A549 (cell line): ENCODE measurements around the gene SLC22A7. TPM values are rescaled to one million over a fixed set of nuclear protein-coding genes. Genes with fewer than 3 reads are reported as not detected.

Experiments
- ATAC-seq, 2 experiments: fragments of 200-7000 bp in 1 of 2; fragments of >200 bp in 1 of 2; cut with Nextera tagmentation in 1 of 2; cut with Tn5 transposase in 1 of 2; 3 replicates each; pipeline versions ENCODE4 v1.8.0 to v1.9.1; 2018 to 2020; ENCODE audit warnings: mild to moderate bottlenecking in 1 of 2, moderate library complexity in 1 of 2
- CTCF ChIA-PET: fragments of 300-600 bp; sonication (Branson Sonifier 250); formaldehyde crosslinking; extraction: SDS; loops from one replicate; lab custom pipeline; 2021; ENCODE audit warnings: antibody characterized with exemption, inconsistent platforms; lab: Yijun Ruan, JAX
- POLR2A ChIA-PET: fragments of 350-600 bp; formaldehyde crosslinking; extraction: SDS; loops from one replicate; lab custom pipeline; 2021; ENCODE audit warnings: antibody characterized with exemption, inconsistent platforms; lab: Yijun Ruan, JAX
- DNase-seq, 2 experiments: peaks; one replicate each; pipeline versions ENCODE4 v3.0.0 to v3.0.0-alpha.2; 2011 to 2016; ENCODE audit warnings: low read depth in 1 of 2, low spot score in 1 of 2
- FAIRE-seq: peaks from 2 replicates; lab custom pipeline; 2011; peaks lifted over from hg19 to GRCh38; lab: Jason Lieb, UNC
- H3K27ac ChIP-seq, 2 experiments: fragments of >200 bp; sonication (Bioruptor Twin); formaldehyde crosslinking; 3 replicates each; pipeline ENCODE4 v1.5.1; 2016 to 2017
- H3K4me1 ChIP-seq: fragments of >200 bp; sonication (Bioruptor Twin); formaldehyde crosslinking; 3 replicates; pipeline ENCODE4 v1.6.1; 2016
- H3K4me2 ChIP-seq: fragments of >200 bp; sonication (Bioruptor Twin); formaldehyde crosslinking; 3 replicates; pipeline ENCODE4 v1.6.1; 2016
- H3K4me3 ChIP-seq: fragments of >200 bp; sonication (Bioruptor Twin); formaldehyde crosslinking; 3 replicates; pipeline ENCODE4 v1.5.1; 2016
- H3K9me3 ChIP-seq: fragments of >200 bp; sonication (Bioruptor Twin); formaldehyde crosslinking; 3 replicates; pipeline ENCODE4 v1.6.1; 2016
- BCL3 ChIP-seq: fragments of >200 bp; sonication (Bioruptor Twin); formaldehyde crosslinking; IDR thresholded peaks from 3 replicates; pipeline ENCODE4 v1.6.1; 2016
- CBX8 ChIP-seq: fragments of 200-600 bp; sonication (generic); IDR thresholded peaks from 2 replicates; pipeline ENCODE4 v1.6.1; 2016
- CHD2 ChIP-seq: fragments of 150-350 bp; IDR thresholded peaks from 2 replicates; pipeline ENCODE4 v1.6.1; 2014; ENCODE audit warnings: low read length; ENCODE audit not compliant: partially characterized antibody
- CTCF ChIP-seq: fragments of >200 bp; sonication (Bioruptor Twin); formaldehyde crosslinking; IDR thresholded peaks from 3 replicates; pipeline ENCODE4 v1.5.1; 2016
- EHF ChIP-seq: fragments of 250-450 bp; sonication (Bioruptor Pico); IDR thresholded peaks from 2 replicates; pipeline ENCODE4 v1.5.0; 2020; ENCODE audit warnings: mild to moderate bottlenecking
- EHMT2 ChIP-seq: fragments of 200-600 bp; sonication (generic); IDR thresholded peaks from 2 replicates; pipeline ENCODE4 v1.6.1; 2016; ENCODE audit warnings: antibody characterized with exemption, low read depth, mild to moderate bottlenecking, moderate library complexity
- EP300 ChIP-seq, 2 experiments: fragments of >200 bp; sonication (Bioruptor Twin); formaldehyde crosslinking; IDR thresholded peaks; 2 replicates in 1 of 2; 3 replicates in 1 of 2; pipeline ENCODE4 v1.6.1; 2016 to 2017
- ESRRA ChIP-seq: fragments of 150-350 bp; IDR thresholded peaks from 2 replicates; pipeline ENCODE4 v1.6.1; 2014; ENCODE audit warnings: mild to moderate bottlenecking, low read length, borderline replicate concordance
- FOSL2 ChIP-seq, 2 experiments: fragments of 450-650 bp in 1 of 2; fragments of >200 bp in 1 of 2; sonication (Bioruptor Twin) in 1 of 2; formaldehyde crosslinking; IDR thresholded peaks; 2 replicates each; pipeline versions ENCODE4 v1.5.0 to v1.6.1; 2016 to 2020; ENCODE audit warnings: mild to moderate bottlenecking in 1 of 2, moderate library complexity in 1 of 2
- HDAC2 ChIP-seq: fragments of 200-600 bp; sonication (generic); IDR thresholded peaks from 2 replicates; pipeline ENCODE4 v1.6.1; 2016
- HES2 ChIP-seq: fragments of >200 bp; sonication (Bioruptor Twin); formaldehyde crosslinking; IDR thresholded peaks from 2 replicates; pipeline ENCODE4 v1.6.1; 2016
- JUNB ChIP-seq: fragments of >200 bp; sonication (Bioruptor Twin); formaldehyde crosslinking; IDR thresholded peaks from 2 replicates; pipeline ENCODE4 v1.6.1; 2016
- KDM1A ChIP-seq: fragments of 200-600 bp; sonication (generic); IDR thresholded peaks from 2 replicates; pipeline ENCODE4 v1.6.1; 2016; ENCODE audit warnings: low read depth, mild to moderate bottlenecking
- MAFK ChIP-seq: fragments of 450-650 bp; IDR thresholded peaks from 2 replicates; pipeline ENCODE4 v1.6.1; 2014; ENCODE audit not compliant: partially characterized antibody
- MAX ChIP-seq: IDR thresholded peaks from 2 replicates; pipeline ENCODE4 v1.6.1; 2012
- MYC ChIP-seq: IDR thresholded peaks from 2 replicates; pipeline ENCODE4 v1.6.1; 2012; ENCODE audit warnings: mild to moderate bottlenecking, inconsistent platforms, low read length, improper control_type of control experiment, borderline replicate concordance
- NFE2L2 ChIP-seq: fragments of 150-350 bp; conservative IDR thresholded peaks from 2 replicates; pipeline ENCODE4 v1.6.1; 2014; ENCODE audit warnings: low read length
- NPAS2 ChIP-seq: fragments of 250-450 bp; sonication (Bioruptor Pico); IDR thresholded peaks from 2 replicates; pipeline ENCODE4 v1.8.0; 2022; ENCODE audit warnings: mild to moderate bottlenecking, moderate library complexity, borderline replicate concordance
- PBX3 ChIP-seq: IDR thresholded peaks from 2 replicates; pipeline ENCODE4 v1.6.1; 2012
- PHF8 ChIP-seq: fragments of 200-600 bp; sonication (generic); IDR thresholded peaks from 2 replicates; pipeline ENCODE4 v1.6.1; 2016; ENCODE audit warnings: low read depth, mild to moderate bottlenecking, antibody characterized with exemption, moderate library complexity, borderline replicate concordance
- POLR2A ChIP-seq: IDR thresholded peaks from 2 replicates; pipeline ENCODE4 v1.6.1; 2012; ENCODE audit warnings: mild to moderate bottlenecking, low read length
- POLR2AphosphoS2 ChIP-seq: conservative IDR thresholded peaks from 2 replicates; pipeline ENCODE4 v1.6.1; 2012; ENCODE audit warnings: low read length, improper control_type of control experiment, inconsistent platforms
- SMC3 ChIP-seq: fragments of >200 bp; sonication (Bioruptor Twin); formaldehyde crosslinking; IDR thresholded peaks from 3 replicates; pipeline ENCODE4 v1.6.1; 2018; ENCODE audit warnings: inconsistent platforms
- SREBF2 ChIP-seq: fragments of 450-650 bp; IDR thresholded peaks from 2 replicates; pipeline ENCODE4 v1.6.1; 2014; ENCODE audit warnings: mild to moderate bottlenecking, moderate library complexity
- TFCP2L1 ChIP-seq: fragments of 250-450 bp; sonication (Bioruptor Pico); IDR thresholded peaks from 2 replicates; pipeline ENCODE4 v1.5.0; 2021; ENCODE audit warnings: mild to moderate bottlenecking
- TP53 ChIP-seq: fragments of 250-450 bp; sonication (Bioruptor Pico); IDR thresholded peaks from 2 replicates; pipeline ENCODE4 v1.5.0; 2021; ENCODE audit warnings: mild to moderate bottlenecking, moderate library complexity
- WGBS: methylation state at CpG from one replicate; pipeline ENCODE4 v1.1.6; 2017; ENCODE audit errors: missing lambda C conversion rate; 5-methylcytosine and 5-hydroxymethylcytosine counted together
- polyA plus RNA-seq, 4 experiments: library from polyadenylated mRNA; depleted of rRNA in 3 of 4; stranded (reverse); fragments of >200 nt; fragmentation: RNase III in 1 of 4; extraction: RNeasy Plus Mini Kit Qiagen cat#74134 plus additional on column Dnase treatment in 1 of 4; gene quantifications; 2 replicates in 3 of 4; 3 replicates in 1 of 4; pipeline ENCODE4 v1.2.3, GENCODE V29; 2011 to 2017

The SLC22A7 gene
- polyA plus RNA-seq, 2 of the 4 experiments (the other 2 are of a cell fraction): not detected

- no peaks in the 10 kb centered on the region for H3K9me3 ChIP-seq
- WGBS: 44% methylated on average over 2 of the region's 3 CpGs
- H3K4me3 ChIP-seq: no peak overlapping the region
- DNase-seq (no peak), FAIRE-seq (no peak), ATAC-seq (no peak)
- H3K27ac ChIP-seq: no peak overlapping the region
- POLR2A ChIA-PET: no interaction called here
- 0 out of 3 replicates have a peak, but pooled peaks cover 3% of the 10 kb centered on the region for H3K4me1 ChIP-seq
- TF ChIP-seq TFCP2L1 (CRISPR knock-in tag): no peak
- TF ChIP-seq MAFK: no peak
- no peak for TF ChIP-seq TP53 (CRISPR knock-in tag)
- TF ChIP-seq SREBF2: no peak
- no peak for TF ChIP-seq MYC
- no peak for TF ChIP-seq EP300 (IDR thresholded peaks at IDR 0.05)
- no peak for TF ChIP-seq EHF (CRISPR knock-in tag)
- TF ChIP-seq POLR2A: no peak
- no peak for TF ChIP-seq HES2
- no peak for TF ChIP-seq CBX8
- TF ChIP-seq BCL3: no peak
- TF ChIP-seq PBX3: no peak
- TF ChIP-seq ESRRA: no peak
- TF ChIP-seq HDAC2: no peak
- no peak for TF ChIP-seq MAX
- TF ChIP-seq, all 56 proteins: peak for 0
- H3K4me2 ChIP-seq: no peak overlapping the region
- CTCF ChIA-PET: interaction anchor here (1.0 to 2.8 kb wide), 3 partner anchors 12 to 67 kb away, joined by 3 to 18 read pairs (median 4); partner anchors contain the start of genes CRIP3 and DNPH1
Observed at GRCh38 chr6:43295456-43295855, 2.6 kb upstream of the SLC22A7 start.

GRCh38 chr6:43296780-43297497, 1.1 kb upstream of the SLC22A7 start:
- no peak for FAIRE-seq
- ChIA-PET POLR2A (no interaction called here), CTCF (interaction anchor here (0.8 to 2.8 kb wide), 7 partner anchors 9 to 117 kb away, joined by 3 to 18 read pairs (median 3); partner anchors contain the start of genes CRIP3 and DNPH1)
- DNase-seq: no peak
- WGBS: 62% methylated on average over 5 of the region's 5 CpGs
- Histone ChIP-seq H3K27ac (no peak overlapping the region), H3K9me3 (no peaks in the 10 kb centered on the region), H3K4me2 (no peak overlapping the region), H3K4me1 (0 out of 3 replicates have a peak, but pooled peaks cover 3% of the 10 kb centered on the region)
- ATAC-seq: no peak
- TF ChIP-seq EHMT2 (no peak), POLR2AphosphoS2 (no peak), NFE2L2 (0 out of 2 replicates have a peak, but pooled peaks have one; percentile 7)
- TF ChIP-seq, all 56 proteins: peak for 1
- no peak overlapping the region for H3K4me3 ChIP-seq

- 54% methylated on average over 9 of the region's 12 CpGs for WGBS
- Histone ChIP-seq H3K9me3 (no peaks in the 10 kb centered on the region), H3K27ac (no peak overlapping the region), H3K4me1 (0 out of 3 replicates have a peak, but pooled peaks cover 3% of the 10 kb centered on the region), H3K4me2 (no peak overlapping the region), H3K4me3 (no peak overlapping the region)
- no peak for DNase-seq
- CTCF ChIA-PET: interaction anchor here (2.9 kb wide), 1 partner anchor 10 kb away, joined by 18 read pairs; the partner anchor contains the start of gene CRIP3
- FAIRE-seq: no peak
- POLR2A ChIA-PET: no interaction called here
- ATAC-seq: no peak
- TF ChIP-seq FOSL2 (IDR thresholded peaks at IDR 0.05) (no peak), FOSL2 (CRISPR knock-in tag; IDR thresholded peaks at IDR 0.05) (no peak), KDM1A (no peak), CHD2 (no peak), JUNB (no peak), TFCP2L1 (CRISPR knock-in tag) (no peak), BCL3 (no peak), CTCF (no peak), NFE2L2 (no peak), NPAS2 (CRISPR knock-in tag) (no peak), PHF8 (no peak), SMC3 (no peak), MYC (no peak), MAFK (no peak)
Observed at GRCh38 chr6:43298565-43299337, 691 bp downstream of the SLC22A7 start.
